Mesendoderm (in vitro differentiated cells): ENCODE results near the gene KRT31.
"Not testable (repeated sequence)": the region's sequence is repeated elsewhere in the genome, so short reads cannot be mapped to it uniquely, and the experiment has no call there.

Experiments used
- DNase-seq: peaks from one replicate; pipeline ENCODE4 v3.0.0; 2013
- H2AK5ac ChIP-seq: 2 replicates; pipeline ENCODE4 v1.6.1; 2013; ENCODE audit warnings: low read length, inconsistent platforms
- H2BK120ac ChIP-seq: 2 replicates; pipeline ENCODE4 v1.6.1; 2013; ENCODE audit warnings: low read depth, mild to moderate bottlenecking, low read length, moderate library complexity, mixed read lengths
- H2BK15ac ChIP-seq: replicated peaks from 2 replicates; pipeline ENCODE4 v1.6.1; 2013; ENCODE audit warnings: low read depth, mild to moderate bottlenecking, moderate library complexity
- H2BK5ac ChIP-seq: 2 replicates; pipeline ENCODE4 v1.6.1; 2013; ENCODE audit warnings: low read length, inconsistent platforms
- H3K18ac ChIP-seq: 2 replicates; pipeline ENCODE4 v1.6.1; 2013; ENCODE audit warnings: mild to moderate bottlenecking, low read length, mixed read lengths
- H3K23ac ChIP-seq: one replicate; pipeline ENCODE4 v1.6.1; 2013; ENCODE audit warnings: low read length
- H3K27ac ChIP-seq: 2 replicates; pipeline ENCODE4 v1.5.1; 2013; ENCODE audit warnings: low read depth, mild to moderate bottlenecking, inconsistent platforms, low read length, moderate library complexity
- H3K27me3 ChIP-seq: 2 replicates; pipeline ENCODE4 v1.6.1; 2013; ENCODE audit warnings: low read length, control low read depth, mild to moderate bottlenecking, inconsistent platforms; ENCODE audit not compliant: insufficient read depth, poor library complexity
- H3K36me3 ChIP-seq: 2 replicates; pipeline ENCODE4 v1.6.1; 2013; ENCODE audit warnings: low read length, inconsistent platforms; ENCODE audit not compliant: control insufficient read depth, insufficient read depth
- H3K4ac ChIP-seq: one replicate; pipeline ENCODE4 v1.6.1; 2013; ENCODE audit warnings: low read depth, mild to moderate bottlenecking, low read length, moderate library complexity
- H3K4me1 ChIP-seq: 2 replicates; pipeline ENCODE4 v1.6.1; 2013; ENCODE audit warnings: low read depth, low read length, inconsistent platforms; ENCODE audit not compliant: control insufficient read depth
- H3K4me2 ChIP-seq: 2 replicates; pipeline ENCODE4 v1.6.1; 2013; ENCODE audit warnings: low read length
- H3K4me3 ChIP-seq: 2 replicates; pipeline ENCODE4 v1.5.1; 2013; ENCODE audit warnings: mild to moderate bottlenecking, low read length
- H3K56ac ChIP-seq: one replicate; pipeline ENCODE4 v1.6.1; 2013; ENCODE audit warnings: low read length
- H3K79me1 ChIP-seq: 2 replicates; pipeline ENCODE4 v1.6.1; 2013; ENCODE audit warnings: low read length, inconsistent platforms
- H3K79me2 ChIP-seq: 2 replicates; pipeline ENCODE4 v1.6.1; 2013; ENCODE audit warnings: mild to moderate bottlenecking, low read length; ENCODE audit not compliant: control insufficient read depth, insufficient read depth
- H3K9ac ChIP-seq: 2 replicates; pipeline ENCODE4 v1.6.1; 2013; ENCODE audit warnings: low read length, inconsistent platforms
- H4K5ac ChIP-seq: one replicate; pipeline ENCODE4 v1.6.1; 2013; ENCODE audit warnings: low read length
- H4K8ac ChIP-seq: one replicate; pipeline ENCODE4 v1.6.1; 2013; ENCODE audit warnings: low read depth, mild to moderate bottlenecking, control low read depth, low read length, moderate library complexity
- WGBS: extraction: QIAGEN DNeasy Blood & Tissue Kit; methylation state at CpG from one replicate; pipeline ENCODE4 v1.1.7; 2013; ENCODE audit warnings: low lambda C conversion rate, missing lambda C conversion rate; ENCODE audit not compliant: insufficient coverage; ENCODE audit errors: extremely low coverage; 5-methylcytosine and 5-hydroxymethylcytosine counted together

The KRT31 gene

GRCh38 chr17:41402161-41402560, 4.8 kb upstream of the KRT31 start:
- H2AK5ac ChIP-seq = no peak overlapping the region
- no peaks in the 10 kb centered on the region for H3K79me2 ChIP-seq
- H2BK15ac ChIP-seq = no peak overlapping the region
- no peak overlapping the region for H2BK120ac ChIP-seq
- H3K56ac ChIP-seq = no peak overlapping the region
- H3K27ac ChIP-seq = no peak overlapping the region
- H3K79me1 ChIP-seq = no peaks in the 10 kb centered on the region
- no peak overlapping the region for H4K8ac ChIP-seq
- DNase-seq = no peak
- no peak overlapping the region for H3K23ac ChIP-seq
- H4K5ac ChIP-seq = no peak overlapping the region
- no peak overlapping the region for H3K4ac ChIP-seq
- no peak overlapping the region for H2BK5ac ChIP-seq
- no peaks in the 10 kb centered on the region for H3K36me3 ChIP-seq
- no peak overlapping the region for H3K18ac ChIP-seq
- no peak overlapping the region for H3K4me2 ChIP-seq
- no peak overlapping the region for H3K9ac ChIP-seq
- no peaks in the 10 kb centered on the region for H3K27me3 ChIP-seq
- H3K4me1 ChIP-seq = no peaks in the 10 kb centered on the region
- WGBS = no CpG with 5 or more reads among the region's 5 CpGs
- no peak overlapping the region for H3K4me3 ChIP-seq

DNA sequence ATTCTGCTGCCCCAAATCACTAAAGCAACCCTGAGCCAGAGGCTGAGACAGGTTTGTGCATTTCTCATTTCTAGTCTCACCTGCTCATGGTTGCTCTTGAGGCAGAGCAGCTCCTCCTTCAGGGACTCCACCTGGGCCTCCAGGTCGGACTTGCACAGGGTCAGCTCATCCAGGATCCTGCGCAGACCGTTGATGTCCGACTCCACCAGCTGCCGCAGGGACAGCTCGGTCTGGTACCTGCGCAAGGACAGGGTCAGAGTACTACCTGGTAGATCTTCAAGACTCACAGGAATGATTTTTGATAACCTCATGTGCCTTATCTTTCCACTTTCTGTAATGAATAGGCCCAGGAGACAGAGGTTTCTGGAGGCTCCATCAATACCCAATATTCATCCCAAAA, 1.1 kb downstream of the KRT31 start:
- Histone ChIP-seq H3K4me3 (no peak overlapping the region), H2AK5ac (no peak overlapping the region), H3K4me2 (no peak overlapping the region), H2BK5ac (no peak overlapping the region), H3K79me1 (no peaks in the 10 kb centered on the region), H4K8ac (no peak overlapping the region), H3K27ac (no peak overlapping the region), H3K36me3 (no peaks in the 10 kb centered on the region), H3K27me3 (no peaks in the 10 kb centered on the region), H3K56ac (no peak overlapping the region), H3K9ac (no peak overlapping the region), H3K4me1 (no peaks in the 10 kb centered on the region), H3K79me2 (no peaks in the 10 kb centered on the region), H3K23ac (no peak overlapping the region), H4K5ac (no peak overlapping the region), H3K4ac (no peak overlapping the region), H2BK15ac (no peak overlapping the region), H2BK120ac (no peak overlapping the region), H3K18ac (no peak overlapping the region)
- WGBS = no CpG with 5 or more reads among the region's 7 CpGs
- DNase-seq = no peak

DNA sequence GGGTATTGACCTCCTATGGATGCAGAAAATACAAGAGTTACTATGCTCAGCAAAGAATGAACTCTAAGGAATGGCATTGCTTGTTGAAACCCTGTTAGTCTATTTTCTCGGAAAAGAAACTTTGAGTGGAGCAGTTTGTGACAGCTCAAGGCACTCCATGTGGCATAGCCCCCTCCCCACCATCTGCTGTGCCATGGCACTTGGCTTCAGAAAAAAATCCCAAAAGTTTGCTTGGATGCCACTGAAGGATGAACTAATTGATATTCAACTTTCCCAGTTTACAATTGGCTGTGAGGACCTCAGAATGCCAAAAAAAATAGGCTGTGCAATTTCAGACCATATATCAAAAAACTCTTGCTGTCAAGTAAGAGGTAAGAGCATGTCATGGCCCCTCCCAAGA, 1.8 kb downstream of the KRT31 start:
- Histone ChIP-seq H3K79me1 (no peaks in the 10 kb centered on the region), H2BK15ac (no peak overlapping the region), H3K4me2 (no peak overlapping the region), H2BK120ac (no peak overlapping the region), H3K27ac (no peak overlapping the region), H4K8ac (no peak overlapping the region), H3K4me3 (no peak overlapping the region), H3K56ac (no peak overlapping the region), H3K4ac (no peak overlapping the region), H3K79me2 (no peaks in the 10 kb centered on the region), H3K23ac (no peak overlapping the region), H2BK5ac (no peak overlapping the region), H3K18ac (no peak overlapping the region), H3K4me1 (no peaks in the 10 kb centered on the region), H3K9ac (no peak overlapping the region), H3K36me3 (no peaks in the 10 kb centered on the region), H3K27me3 (no peaks in the 10 kb centered on the region), H4K5ac (no peak overlapping the region), H2AK5ac (no peak overlapping the region)
- DNase-seq = no peak
- WGBS = no CpG with 5 or more reads among the region's 1 CpG

DNA sequence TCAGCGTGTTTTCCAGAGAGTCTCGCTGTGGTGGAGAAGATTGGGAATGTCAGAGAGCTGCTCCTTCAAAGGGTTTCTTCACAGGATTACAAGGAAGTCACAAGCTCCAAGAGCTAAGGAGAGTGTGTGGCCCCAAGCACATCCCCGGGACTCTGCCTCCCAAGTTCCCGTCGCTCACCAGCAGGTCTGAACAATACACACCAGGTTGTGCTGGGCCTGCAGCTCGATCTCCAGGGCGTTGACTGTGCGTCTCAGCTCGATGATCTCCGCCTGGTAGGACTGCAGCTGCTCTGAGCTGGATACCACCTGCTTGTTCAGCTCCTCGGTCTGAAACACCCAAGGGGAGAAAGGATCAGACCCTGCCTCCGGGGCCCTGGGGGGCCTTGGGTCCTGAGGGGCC, 2.4 kb downstream of the KRT31 start:
- not testable (repeated sequence) for H4K8ac ChIP-seq, H3K79me1 ChIP-seq, H4K5ac ChIP-seq, H2BK120ac ChIP-seq, H3K9ac ChIP-seq, H3K4me3 ChIP-seq, H3K4me2 ChIP-seq, H3K18ac ChIP-seq, H3K27ac ChIP-seq, DNase-seq, H3K23ac ChIP-seq, H2BK15ac ChIP-seq, H3K56ac ChIP-seq, H3K27me3 ChIP-seq, H3K79me2 ChIP-seq, H3K4me1 ChIP-seq, H2AK5ac ChIP-seq, H3K4ac ChIP-seq, H2BK5ac ChIP-seq, H3K36me3 ChIP-seq
- no CpG with 5 or more reads among the region's 12 CpGs for WGBS

GRCh38 chr17:41394254-41394996, 3.0 kb downstream of the KRT31 start:
- no peaks in the 10 kb centered on the region for H3K4me1 ChIP-seq
- no peak for DNase-seq
- no peak overlapping the region for H3K56ac ChIP-seq
- no peak overlapping the region for H3K4me2 ChIP-seq
- no peaks in the 10 kb centered on the region for H3K79me1 ChIP-seq
- H3K23ac ChIP-seq = no peak overlapping the region
- no peak overlapping the region for H4K5ac ChIP-seq
- no peak overlapping the region for H3K9ac ChIP-seq
- no peak overlapping the region for H4K8ac ChIP-seq
- H3K79me2 ChIP-seq = no peaks in the 10 kb centered on the region
- no peak overlapping the region for H2AK5ac ChIP-seq
- no peak overlapping the region for H2BK15ac ChIP-seq
- no peak overlapping the region for H3K27ac ChIP-seq
- no peak overlapping the region for H3K18ac ChIP-seq
- WGBS = no CpG with 5 or more reads among the region's 10 CpGs
- H3K36me3 ChIP-seq = no peaks in the 10 kb centered on the region
- H3K4ac ChIP-seq = no peak overlapping the region
- H2BK5ac ChIP-seq = no peak overlapping the region
- H3K4me3 ChIP-seq = no peak overlapping the region
- no peak overlapping the region for H2BK120ac ChIP-seq
- no peaks in the 10 kb centered on the region for H3K27me3 ChIP-seq

GRCh38 chr17:41393826-41394225, 3.6 kb downstream of the KRT31 start:
- WGBS = no CpG with 5 or more reads among the region's 10 CpGs

More at GRCh38 chr17:41393826-41394225, 3.6 kb downstream of the KRT31 start:
- Histone ChIP-seq H3K79me2 (no peaks in the 10 kb centered on the region), H3K36me3 (no peaks in the 10 kb centered on the region), H3K27ac (no peak overlapping the region), H3K4me1 (no peaks in the 10 kb centered on the region), H3K4me3 (no peak overlapping the region), H4K5ac (no peak overlapping the region), H3K18ac (no peak overlapping the region), H2BK5ac (no peak overlapping the region), H3K56ac (no peak overlapping the region), H2BK15ac (no peak overlapping the region), H3K79me1 (no peaks in the 10 kb centered on the region), H3K4me2 (no peak overlapping the region), H2AK5ac (no peak overlapping the region), H3K9ac (no peak overlapping the region), H3K23ac (no peak overlapping the region), H2BK120ac (no peak overlapping the region), H3K4ac (no peak overlapping the region), H4K8ac (no peak overlapping the region), H3K27me3 (no peaks in the 10 kb centered on the region)
- no peak for DNase-seq
